ENCODE results near the gene PBX3. TPM values are rescaled to one million over a fixed set of nuclear protein-coding genes. Genes with fewer than 3 reads are reported as not detected.

The PBX3 gene
- total and polyA plus RNA-seq, 4 donors = 7.3 to 18.9 (median 11.1) TPM

DNA sequence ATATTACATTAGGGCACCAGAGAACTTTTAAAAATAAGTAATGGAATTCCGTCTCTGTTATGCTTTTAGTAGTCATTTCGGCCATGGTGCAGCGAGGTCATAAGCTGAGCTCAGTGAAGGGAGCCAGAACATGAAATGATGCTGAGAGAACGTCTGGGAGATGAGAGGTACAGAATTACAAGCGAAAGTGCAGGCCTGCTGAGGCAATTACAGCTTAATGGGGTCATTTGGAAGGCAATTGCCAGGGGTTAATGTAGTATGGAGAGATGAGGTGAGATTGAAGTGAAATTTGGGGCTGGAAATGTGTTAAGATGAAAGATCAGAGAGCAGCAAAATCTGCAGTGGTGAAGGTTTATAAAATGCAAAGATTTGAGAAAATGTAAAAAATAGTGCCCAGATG, 96.5 kb downstream of the PBX3 start:
- no peak overlapping the region for H3K9ac ChIP-seq (ENCODE audit: low read depth in 1 of 2, low read length in 2 of 2)
- H3K4me1 ChIP-seq (ENCODE audit: control insufficient read depth in 4 of 4, insufficient read depth in 4 of 4, low read length in 3 of 4) = peaks cover 0 to 1% (median 0%) of the 10 kb centered on the region in 4 donors
- 86% methylated on average over 5 of the region's 5 CpGs for WGBS
- no peak overlapping the region for H3K27ac ChIP-seq (ENCODE audit: low read depth in 1 of 2, low read length in 2 of 2)
- DNase-seq (ENCODE audit: low spot score) = no peak
- H3K4me3 ChIP-seq (ENCODE audit: low read depth in 1 of 3, low read length in 3 of 3) = no peak overlapping the region
- H3K36me3 ChIP-seq (ENCODE audit: control insufficient read depth in 4 of 4, insufficient read depth in 3 of 4, low read depth in 1 of 4, low read length in 3 of 4) = no peaks in the 10 kb centered on the region
- no peaks in the 10 kb centered on the region for H3K9me3 ChIP-seq (ENCODE audit: control insufficient read depth in 4 of 4, low read length in 3 of 4)
- H3K27me3 ChIP-seq (ENCODE audit: control insufficient read depth in 4 of 4, insufficient read depth in 4 of 4, low read length in 3 of 4) = no peaks in the 10 kb centered on the region
- TF ChIP-seq TAF1 (conservative IDR thresholded peaks at IDR 0.05) (no peak), GABPA (IDR thresholded peaks at IDR 0.05 in 1 of 2, conservative IDR thresholded peaks at IDR 0.05 in 1 of 2) (no peak), FOXA1 (IDR thresholded peaks at IDR 0.05) (no peak), ATF3 (IDR thresholded peaks at IDR 0.05) (no peak), SP1 (IDR thresholded peaks at IDR 0.05) (no peak), RAD21 (IDR thresholded peaks at IDR 0.05) (no peak), HNF4A (conservative IDR thresholded peaks at IDR 0.05) (no peak), JUND (IDR thresholded peaks at IDR 0.05) (no peak), MAX (IDR thresholded peaks at IDR 0.05) (no peak), HNF4G (IDR thresholded peaks at IDR 0.05) (no peak), EGR1 (IDR thresholded peaks at IDR 0.05; ENCODE audit: low read depth in 2 of 2) (no peak)
- TF ChIP-seq, protein P1, sequence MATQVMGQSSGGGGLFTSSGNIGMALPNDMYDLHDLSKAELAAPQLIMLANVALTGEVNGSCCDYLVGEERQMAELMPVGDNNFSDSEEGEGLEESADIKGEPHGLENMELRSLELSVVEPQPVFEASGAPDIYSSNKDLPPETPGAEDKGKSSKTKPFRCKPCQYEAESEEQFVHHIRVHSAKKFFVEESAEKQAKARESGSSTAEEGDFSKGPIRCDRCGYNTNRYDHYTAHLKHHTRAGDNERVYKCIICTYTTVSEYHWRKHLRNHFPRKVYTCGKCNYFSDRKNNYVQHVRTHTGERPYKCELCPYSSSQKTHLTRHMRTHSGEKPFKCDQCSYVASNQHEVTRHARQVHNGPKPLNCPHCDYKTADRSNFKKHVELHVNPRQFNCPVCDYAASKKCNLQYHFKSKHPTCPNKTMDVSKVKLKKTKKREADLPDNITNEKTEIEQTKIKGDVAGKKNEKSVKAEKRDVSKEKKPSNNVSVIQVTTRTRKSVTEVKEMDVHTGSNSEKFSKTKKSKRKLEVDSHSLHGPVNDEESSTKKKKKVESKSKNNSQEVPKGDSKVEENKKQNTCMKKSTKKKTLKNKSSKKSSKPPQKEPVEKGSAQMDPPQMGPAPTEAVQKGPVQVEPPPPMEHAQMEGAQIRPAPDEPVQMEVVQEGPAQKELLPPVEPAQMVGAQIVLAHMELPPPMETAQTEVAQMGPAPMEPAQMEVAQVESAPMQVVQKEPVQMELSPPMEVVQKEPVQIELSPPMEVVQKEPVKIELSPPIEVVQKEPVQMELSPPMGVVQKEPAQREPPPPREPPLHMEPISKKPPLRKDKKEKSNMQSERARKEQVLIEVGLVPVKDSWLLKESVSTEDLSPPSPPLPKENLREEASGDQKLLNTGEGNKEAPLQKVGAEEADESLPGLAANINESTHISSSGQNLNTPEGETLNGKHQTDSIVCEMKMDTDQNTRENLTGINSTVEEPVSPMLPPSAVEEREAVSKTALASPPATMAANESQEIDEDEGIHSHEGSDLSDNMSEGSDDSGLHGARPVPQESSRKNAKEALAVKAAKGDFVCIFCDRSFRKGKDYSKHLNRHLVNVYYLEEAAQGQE (IDR thresholded peaks at IDR 0.05) = no peak
- TF ChIP-seq, protein P2, sequence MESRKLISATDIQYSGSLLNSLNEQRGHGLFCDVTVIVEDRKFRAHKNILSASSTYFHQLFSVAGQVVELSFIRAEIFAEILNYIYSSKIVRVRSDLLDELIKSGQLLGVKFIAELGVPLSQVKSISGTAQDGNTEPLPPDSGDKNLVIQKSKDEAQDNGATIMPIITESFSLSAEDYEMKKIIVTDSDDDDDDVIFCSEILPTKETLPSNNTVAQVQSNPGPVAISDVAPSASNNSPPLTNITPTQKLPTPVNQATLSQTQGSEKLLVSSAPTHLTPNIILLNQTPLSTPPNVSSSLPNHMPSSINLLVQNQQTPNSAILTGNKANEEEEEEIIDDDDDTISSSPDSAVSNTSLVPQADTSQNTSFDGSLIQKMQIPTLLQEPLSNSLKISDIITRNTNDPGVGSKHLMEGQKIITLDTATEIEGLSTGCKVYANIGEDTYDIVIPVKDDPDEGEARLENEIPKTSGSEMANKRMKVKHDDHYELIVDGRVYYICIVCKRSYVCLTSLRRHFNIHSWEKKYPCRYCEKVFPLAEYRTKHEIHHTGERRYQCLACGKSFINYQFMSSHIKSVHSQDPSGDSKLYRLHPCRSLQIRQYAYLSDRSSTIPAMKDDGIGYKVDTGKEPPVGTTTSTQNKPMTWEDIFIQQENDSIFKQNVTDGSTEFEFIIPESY (IDR thresholded peaks at IDR 0.05) = no peak

GRCh38 chr9:125844611-125845010, 97.4 kb downstream of the PBX3 start:
- WGBS = 97% methylated on average over 3 of the region's 3 CpGs
- TF ChIP-seq NR2F2 (IDR thresholded peaks at IDR 0.05) (no peak), GABPA (IDR thresholded peaks at IDR 0.05 in 1 of 2, conservative IDR thresholded peaks at IDR 0.05 in 1 of 2) (no peak), JUND (IDR thresholded peaks at IDR 0.05) (no peak), RXRA (IDR thresholded peaks at IDR 0.05) (no peak)
- H3K4me1 ChIP-seq (ENCODE audit: control insufficient read depth in 4 of 4, insufficient read depth in 4 of 4, low read length in 3 of 4) = peaks cover 0 to 1% (median 0%) of the 10 kb centered on the region in 4 donors
- no peaks in the 10 kb centered on the region for H3K9me3 ChIP-seq (ENCODE audit: control insufficient read depth in 4 of 4, low read length in 3 of 4)
- no peaks in the 10 kb centered on the region for H3K27me3 ChIP-seq (ENCODE audit: control insufficient read depth in 4 of 4, insufficient read depth in 4 of 4, low read length in 3 of 4)
- no peak overlapping the region for H3K27ac ChIP-seq (ENCODE audit: low read depth in 1 of 2, low read length in 2 of 2)
- no peak overlapping the region for H3K4me3 ChIP-seq (ENCODE audit: low read depth in 1 of 3, low read length in 3 of 3)
- H3K36me3 ChIP-seq (ENCODE audit: control insufficient read depth in 4 of 4, insufficient read depth in 3 of 4, low read depth in 1 of 4, low read length in 3 of 4) = no peaks in the 10 kb centered on the region
- DNase-seq (ENCODE audit: low spot score) = no peak
- no peak overlapping the region for H3K9ac ChIP-seq (ENCODE audit: low read depth in 1 of 2, low read length in 2 of 2)
